GM23338 (cell line): ENCODE results near the gene GPBP1L1. TPM values are rescaled to one million over a fixed set of nuclear protein-coding genes. Genes with fewer than 3 reads are reported as not detected.
A peak's percentile ranks its signal among the peaks of the same experiment; 100 is the strongest.

Source experiments
- ATAC-seq: fragments of 200-7000 bp; cut with Tn5 transposase; 3 replicates; pipeline ENCODE4 v1.9.1; 2020
- DNase-seq: peaks from one replicate; pipeline ENCODE4 v3.0.0-alpha.2; 2015; ENCODE audit warnings: low spot score
- H2AFZ ChIP-seq: fragments of 200-600 bp; sonication (generic); 2 replicates; pipeline ENCODE4 v1.8.0; 2016; ENCODE audit warnings: antibody characterized with exemption, mild to moderate bottlenecking, moderate library complexity
- H3F3A ChIP-seq: fragments of 200-600 bp; sonication (generic); replicated peaks from 2 replicates; pipeline ENCODE4 v1.8.0; 2017; ENCODE audit warnings: antibody characterized with exemption, mixed run types, low read depth
- H3K27ac ChIP-seq: fragments of 200-600 bp; sonication (generic); 2 replicates; pipeline ENCODE4 v1.6.1; 2016; ENCODE audit warnings: low read depth
- H3K27me3 ChIP-seq: fragments of 200-600 bp; sonication (generic); 2 replicates; pipeline ENCODE4 v1.8.0; 2016; ENCODE audit warnings: mild to moderate bottlenecking, mixed run types, moderate library complexity; ENCODE audit not compliant: insufficient read depth
- H3K36me3 ChIP-seq: fragments of 200-600 bp; sonication (generic); 2 replicates; pipeline ENCODE4 v1.8.0; 2016; ENCODE audit warnings: mild to moderate bottlenecking; ENCODE audit not compliant: insufficient read depth
- H3K4me1 ChIP-seq: fragments of 200-600 bp; sonication (generic); 2 replicates; pipeline ENCODE4 v1.8.0; 2016; ENCODE audit warnings: mild to moderate bottlenecking, moderate library complexity; ENCODE audit not compliant: insufficient read depth
- H3K4me2 ChIP-seq: fragments of 200-600 bp; sonication (generic); 2 replicates; pipeline ENCODE4 v1.7.1; 2017; ENCODE audit warnings: mixed run types
- H3K4me3 ChIP-seq: fragments of 200-600 bp; sonication (generic); 2 replicates; pipeline ENCODE4 v1.6.1; 2016; ENCODE audit warnings: mixed run types
- H3K79me2 ChIP-seq: fragments of 200-600 bp; sonication (generic); replicated peaks from 2 replicates; pipeline ENCODE4 v1.8.0; 2017; ENCODE audit warnings: mild to moderate bottlenecking; ENCODE audit not compliant: insufficient read depth
- H3K9me2 ChIP-seq: fragments of 200-600 bp; sonication (generic); 2 replicates; pipeline ENCODE4 v1.8.0; 2017; ENCODE audit not compliant: insufficient read depth
- H4K20me1 ChIP-seq: fragments of 200-600 bp; sonication (generic); replicated peaks from 2 replicates; pipeline ENCODE4 v1.8.0; 2017; ENCODE audit warnings: mild to moderate bottlenecking; ENCODE audit not compliant: insufficient read depth
- H3K27ac Mint-ChIP-seq: 2 replicates; pipeline ENCODE4 v1.8.0; 2020; ENCODE audit warnings: inconsistent platforms, mild to moderate bottlenecking, moderate library complexity, mixed read lengths
- H3K27me3 Mint-ChIP-seq: 3 replicates; pipeline ENCODE4 v1.8.0; 2022; ENCODE audit warnings: low read depth, mild to moderate bottlenecking, moderate library complexity, mixed read lengths, inconsistent platforms; ENCODE audit not compliant: insufficient read depth, poor library complexity
- H3K36me3 Mint-ChIP-seq: 3 replicates; pipeline ENCODE4 v1.8.0; 2021; ENCODE audit warnings: low read depth, mild to moderate bottlenecking, inconsistent platforms, moderate library complexity, mixed read lengths
- H3K4me1 Mint-ChIP-seq: 3 replicates; pipeline ENCODE4 v1.8.0; 2020; ENCODE audit warnings: mild to moderate bottlenecking, inconsistent platforms, mixed read lengths
- H3K4me3 Mint-ChIP-seq: 3 replicates; pipeline ENCODE4 v1.8.0; 2021; ENCODE audit warnings: moderate library complexity, mild to moderate bottlenecking, inconsistent platforms, mixed read lengths
- H3K9me3 Mint-ChIP-seq: 3 replicates; pipeline ENCODE4 v1.8.0; 2020; ENCODE audit warnings: moderate library complexity, mild to moderate bottlenecking, inconsistent platforms, mixed read lengths
- CREB1 ChIP-seq: fragments of 250-450 bp; sonication (Bioruptor Pico); IDR thresholded peaks from 2 replicates; pipeline ENCODE4 v1.5.0; 2020; ENCODE audit warnings: low read depth, mild to moderate bottlenecking, moderate library complexity
- CTCF ChIP-seq, 2 experiments: fragments of 200-600 bp in 1 of 2; sonication (generic) in 1 of 2; conservative IDR thresholded peaks; 2 replicates each; pipeline versions ENCODE4 v1.5.1 to v1.6.1; 2016 to 2017; ENCODE audit warnings: antibody characterized with exemption in 2 of 2, low read depth in 2 of 2, mild to moderate bottlenecking in 2 of 2, moderate library complexity in 1 of 2
- ETS1 ChIP-seq: IDR thresholded peaks from 2 replicates; pipeline ENCODE4 v1.6.1; 2016; ENCODE audit warnings: antibody characterized with exemption
- EZH2 ChIP-seq: fragments of 200-600 bp; sonication (generic); IDR thresholded peaks from one replicate; pipeline ENCODE4 v1.8.0; 2017; ENCODE audit warnings: antibody characterized with exemption, mild to moderate bottlenecking, low read depth; ENCODE audit not compliant: unreplicated experiment
- EZH2phosphoT487 ChIP-seq: fragments of 200-600 bp; sonication (generic); IDR thresholded peaks from one replicate; pipeline ENCODE4 v1.8.1; 2018; ENCODE audit warnings: antibody characterized with exemption; ENCODE audit not compliant: unreplicated experiment
- NANOG ChIP-seq: IDR thresholded peaks from 2 replicates; pipeline ENCODE4 v1.6.1; 2016; ENCODE audit warnings: antibody characterized with exemption, borderline replicate concordance
- POLR2AphosphoS5 ChIP-seq: IDR thresholded peaks from 2 replicates; pipeline ENCODE4 v1.6.1; 2016; ENCODE audit warnings: antibody characterized with exemption, low read depth
- REST ChIP-seq: IDR thresholded peaks from one replicate; pipeline ENCODE4 v1.6.1; 2018; ENCODE audit warnings: antibody characterized with exemption; ENCODE audit not compliant: unreplicated experiment
- STAT1 ChIP-seq: IDR thresholded peaks from one replicate; pipeline ENCODE4 v1.6.1; 2016; ENCODE audit warnings: antibody characterized with exemption; ENCODE audit not compliant: unreplicated experiment
- ZNF114 ChIP-seq: fragments of 250-450 bp; sonication (Bioruptor Pico); IDR thresholded peaks from 2 replicates; pipeline ENCODE4 v1.5.0; 2020; ENCODE audit warnings: mild to moderate bottlenecking, moderate library complexity
- ZNF462 ChIP-seq: fragments of 250-450 bp; sonication (Bioruptor Pico); IDR thresholded peaks from 2 replicates; pipeline ENCODE4 v1.5.0; 2020; ENCODE audit warnings: mild to moderate bottlenecking, moderate library complexity
- polyA plus RNA-seq: library from polyadenylated mRNA; unstranded; fragments of >200 nt; fragmentation: Nextera tagmentation; extraction: Ambion mirVana; gene quantifications from 2 replicates; pipeline ENCODE4 v1.2.1, GENCODE V29; 2016
- total RNA-seq: library from RNA; depleted of rRNA; stranded (reverse); fragments of >200 nt; shearing (Covaris generic); gene quantifications from 2 replicates; pipeline ENCODE4 v1.2.3, GENCODE V29; 2014

GPBP1L1 gene
- total and polyA plus RNA-seq, 2 experiments from 2014 or later = 61.7 to 117 TPM

- peak; percentile 76 for ATAC-seq
Measured at GRCh38 chr1:45583666-45584350, 102.5 kb downstream of the GPBP1L1 start, which contains the start of gene NASP. Gene NASP, plus strand, starts transcription at chr1:45584041. Its CDS starts 106 bp downstream, at chr1:45584147.

More at GRCh38 chr1:45583666-45584350, 102.5 kb downstream of the GPBP1L1 start, which contains the start of gene NASP:
- H4K20me1 ChIP-seq = peaks cover 33% of the 10 kb centered on the region
- H3K36me3 ChIP-seq = peaks cover 14% of the 10 kb centered on the region
- DNase-seq = peak; percentile 86
- Mint-ChIP-seq H3K9me3 (peaks cover 4% of the 10 kb centered on the region; the same call in 2 of the 3 replicates), H3K4me3 (peak within 1 kb of the TSS; percentile 100), H3K27me3 (peaks cover 16% of the 10 kb centered on the region), H3K27ac (peak within 1 kb of the TSS; percentile 100), H3K36me3 (peaks cover 35% of the 10 kb centered on the region), H3K4me1 (peaks cover 20% of the 10 kb centered on the region)
- peaks cover 6% of the 10 kb centered on the region; the same call in 1 of the 2 replicates for H3F3A ChIP-seq
- no peaks in the 10 kb centered on the region for H3K9me2 ChIP-seq
- peaks cover 19% of the 10 kb centered on the region for H3K4me1 ChIP-seq
- H3K4me2 ChIP-seq = peak within 1 kb of the TSS; percentile 95
- H2AFZ ChIP-seq = peak within 1 kb of the TSS; percentile 98
- H3K27me3 ChIP-seq = no peaks in the 10 kb centered on the region
- TF ChIP-seq POLR2AphosphoS5 (peak; percentile 99), CTCF (conservative IDR thresholded peaks at IDR 0.05; ENCODE audit: low read depth in 2 of 2) (no peak), ZNF114 (peak; percentile 100), NANOG (no peak), ETS1 (peak; percentile 63; the same call in 1 of the 2 replicates), EZH2phosphoT487 (no peak), ZNF462 (CRISPR knock-in tag) (no peak), STAT1 (no peak), REST (no peak), CREB1 (CRISPR knock-in tag) (no peak), EZH2 (no peak)
- H3K27ac ChIP-seq = peak within 1 kb of the TSS; percentile 100
- H3K4me3 ChIP-seq = peak within 1 kb of the TSS; percentile 89
- peaks cover 53% of the 10 kb centered on the region for H3K79me2 ChIP-seq
